Uterus (tissue), 4 donors: ENCODE results near the gene ZNF609. TPM values are rescaled to one million over a fixed set of nuclear protein-coding genes. Genes with fewer than 3 reads are reported as not detected.
"Not testable (repeated sequence)": the region's sequence is repeated elsewhere in the genome, so short reads cannot be mapped to it uniquely, and the experiment has no call there.

Experiments used
- DNase-seq, 2 donors: peaks; one replicate each; pipeline ENCODE4 v3.0.0-alpha.2; 2019 to 2020
- H3K27ac ChIP-seq, 2 donors: fragments of 200-600 bp; sonication (generic); 1 replicate in 1 of 2; 2 replicates in 1 of 2; pipeline ENCODE4 v1.5.1; 2016 to 2018
- H3K27me3 ChIP-seq, 2 donors: fragments of 200-600 bp; sonication (generic); one replicate each; pipeline ENCODE4 v1.5.1; 2018 to 2019; ENCODE audit warnings: control low read depth in 1 of 2
- H3K36me3 ChIP-seq, 2 donors: fragments of 200-600 bp; sonication (generic); one replicate each; pipeline ENCODE4 v1.5.1; 2019; ENCODE audit warnings: control low read depth in 1 of 2
- H3K4me1 ChIP-seq, 2 donors: fragments of 200-600 bp; sonication (generic); one replicate each; pipeline ENCODE4 v1.5.1; 2018 to 2019; ENCODE audit warnings: control low read depth in 1 of 2
- H3K4me3 ChIP-seq, 2 donors: fragments of 200-600 bp; sonication (generic); 1 replicate in 1 of 2; 2 replicates in 1 of 2; pipeline ENCODE4 v1.5.1; 2018 to 2019; ENCODE audit warnings: mild to moderate bottlenecking in 1 of 2
- H3K9me3 ChIP-seq, 2 donors: fragments of 200-600 bp; sonication (generic); one replicate each; pipeline ENCODE4 v1.5.1; 2019; ENCODE audit warnings: control low read depth in 1 of 2
- POLR2A ChIP-seq, 2 donors: fragments of 450-650 bp; IDR thresholded peaks; one replicate each; pipeline ENCODE4 v1.6.1; 2016; ENCODE audit warnings: antibody characterized with exemption in 2 of 2, mild to moderate bottlenecking in 1 of 2, moderate library complexity in 1 of 2
- intact Hi-C: fragments of 100-400 bp; cut with DNase I; formaldehyde crosslinking; loops from one replicate; pipeline ENCODE4 v1.15.1; 2023; ENCODE audit warnings: low total_unique reads
- total RNA-seq, 4 donors: library from RNA; depleted of rRNA in 3 of 4; stranded (reverse); fragments of >200 nt in 3 of 4; gene quantifications; one replicate each; pipeline versions ENCODE4 v1.1.0 to v1.2.4, GENCODE V29; 2014 to 2023
- TF ChIP-seq, protein P1 (sequence below), 4 experiments: fragments of 200-600 bp in 2 of 4; fragments of 450-650 bp in 2 of 4; sonication (generic) in 2 of 4; IDR thresholded peaks; one replicate each; pipeline ENCODE4 v1.5.1; 2016 to 2019; ENCODE audit warnings: antibody characterized with exemption in 4 of 4, mild to moderate bottlenecking in 2 of 4, moderate library complexity in 1 of 4
- donor health status: DM: yes; HTN: yes; CAD: no.

ZNF609 gene
- total RNA-seq, 4 donors from 2014 or later = 12.4 to 59.6 (median 26.1) TPM

DNA sequence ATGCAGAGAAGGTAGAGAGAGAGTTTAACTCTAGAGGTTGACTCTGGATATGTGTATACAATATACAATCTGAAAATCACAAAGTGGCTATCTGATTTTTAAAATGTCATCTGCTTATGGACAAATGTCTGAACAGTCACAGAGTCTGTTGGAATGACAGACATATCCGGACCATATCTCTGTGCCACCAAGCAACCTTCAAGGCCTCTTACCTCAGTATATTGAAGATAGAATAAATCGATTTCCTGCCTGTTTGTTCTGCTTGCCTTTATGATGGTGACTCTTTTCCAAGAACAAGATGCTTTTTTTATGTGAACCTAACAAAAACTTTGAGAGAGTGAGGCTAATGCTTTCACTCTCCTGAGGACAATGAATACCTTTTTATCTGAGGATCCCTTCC is 163.9 kb downstream of the ZNF609 start:
- intact Hi-C loops = no loop called here
- no peaks in the 10 kb centered on the region for H3K9me3 ChIP-seq
- H3K4me3 ChIP-seq = no peak overlapping the region
- H3K4me1 ChIP-seq = peaks cover 0 to 11% of the 10 kb centered on the region in 2 donors
- TF ChIP-seq, protein P1, sequence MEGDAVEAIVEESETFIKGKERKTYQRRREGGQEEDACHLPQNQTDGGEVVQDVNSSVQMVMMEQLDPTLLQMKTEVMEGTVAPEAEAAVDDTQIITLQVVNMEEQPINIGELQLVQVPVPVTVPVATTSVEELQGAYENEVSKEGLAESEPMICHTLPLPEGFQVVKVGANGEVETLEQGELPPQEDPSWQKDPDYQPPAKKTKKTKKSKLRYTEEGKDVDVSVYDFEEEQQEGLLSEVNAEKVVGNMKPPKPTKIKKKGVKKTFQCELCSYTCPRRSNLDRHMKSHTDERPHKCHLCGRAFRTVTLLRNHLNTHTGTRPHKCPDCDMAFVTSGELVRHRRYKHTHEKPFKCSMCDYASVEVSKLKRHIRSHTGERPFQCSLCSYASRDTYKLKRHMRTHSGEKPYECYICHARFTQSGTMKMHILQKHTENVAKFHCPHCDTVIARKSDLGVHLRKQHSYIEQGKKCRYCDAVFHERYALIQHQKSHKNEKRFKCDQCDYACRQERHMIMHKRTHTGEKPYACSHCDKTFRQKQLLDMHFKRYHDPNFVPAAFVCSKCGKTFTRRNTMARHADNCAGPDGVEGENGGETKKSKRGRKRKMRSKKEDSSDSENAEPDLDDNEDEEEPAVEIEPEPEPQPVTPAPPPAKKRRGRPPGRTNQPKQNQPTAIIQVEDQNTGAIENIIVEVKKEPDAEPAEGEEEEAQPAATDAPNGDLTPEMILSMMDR (IDR thresholded peaks at IDR 0.05) = no peak
- no peak for TF ChIP-seq POLR2A (IDR thresholded peaks at IDR 0.05)
- H3K27me3 ChIP-seq = no peaks in the 10 kb centered on the region
- DNase-seq = no peak
- H3K27ac ChIP-seq = peak overlapping the region; percentile 14 to 19
- no peaks in the 10 kb centered on the region for H3K36me3 ChIP-seq

- Histone ChIP-seq H3K27ac (no peak overlapping the region), H3K27me3 (no peaks in the 10 kb centered on the region), H3K4me1 (peaks cover 0 to under 1% of the 10 kb centered on the region in 2 donors), H3K4me3 (no peak overlapping the region), H3K9me3 (no peaks in the 10 kb centered on the region), H3K36me3 (no peaks in the 10 kb centered on the region)
- intact Hi-C loops = no loop called here
- DNase-seq = no peak
- TF ChIP-seq, protein P1 (IDR thresholded peaks at IDR 0.05) = no peak
- no peak for TF ChIP-seq POLR2A (IDR thresholded peaks at IDR 0.05)
These were observed 168.7 kb downstream of the ZNF609 start for GRCh38 chr15:64629063-64629462.

- peaks cover 0 to 12% of the 10 kb centered on the region in 2 donors for H3K4me1 ChIP-seq
- no peak overlapping the region for H3K27ac ChIP-seq
These were observed 170.2 kb downstream of the ZNF609 start for GRCh38 chr15:64630396-64631107.

DNA sequence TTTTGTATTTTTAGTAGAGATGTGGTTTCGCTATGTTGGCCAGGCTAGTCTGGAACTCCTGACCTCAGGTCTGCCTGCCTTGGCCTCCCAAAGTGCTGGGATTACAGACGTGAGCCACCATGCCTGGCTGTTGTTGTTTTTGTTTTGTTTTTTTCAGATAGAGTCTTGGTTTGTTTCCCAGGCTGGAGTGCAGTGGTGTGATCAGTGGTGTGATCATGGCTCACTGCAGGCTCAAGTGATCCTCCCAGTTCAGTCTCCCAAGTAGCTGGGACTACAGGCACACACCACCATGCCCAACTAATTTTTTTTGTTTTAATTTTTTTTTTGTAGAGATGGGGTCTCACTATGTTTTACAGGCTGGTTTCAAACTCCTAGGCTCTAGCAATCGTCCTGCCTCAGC is 172.3 kb downstream of the ZNF609 start:
- H3K4me3 ChIP-seq, H3K27ac ChIP-seq, DNase-seq, H3K36me3 ChIP-seq, H3K9me3 ChIP-seq, intact Hi-C loops, H3K27me3 ChIP-seq: not testable (repeated sequence)
- H3K4me1 ChIP-seq = peaks cover 0 to 12% of the 10 kb centered on the region in 2 donors

More at GRCh38 chr15:64630396-64631107, 170.2 kb downstream of the ZNF609 start:
- intact Hi-C loops = no loop called here
- peak in 1 of 2 donors; percentile 25 for DNase-seq
- H3K9me3 ChIP-seq = no peaks in the 10 kb centered on the region
- H3K36me3 ChIP-seq = no peaks in the 10 kb centered on the region
- no peaks in the 10 kb centered on the region for H3K27me3 ChIP-seq
- no peak overlapping the region for H3K4me3 ChIP-seq
- TF ChIP-seq, protein P1 (IDR thresholded peaks at IDR 0.05) = no peak
- TF ChIP-seq POLR2A (IDR thresholded peaks at IDR 0.05) = no peak

GRCh38 chr15:64633332-64633731 is 173.0 kb downstream of the ZNF609 start:
- no peaks in the 10 kb centered on the region for H3K9me3 ChIP-seq
- H3K27ac ChIP-seq = no peak overlapping the region
- peaks cover 0 to 12% of the 10 kb centered on the region in 2 donors for H3K4me1 ChIP-seq
- H3K27me3 ChIP-seq = no peaks in the 10 kb centered on the region
- TF ChIP-seq, protein P1 (IDR thresholded peaks at IDR 0.05) = no peak
- TF ChIP-seq POLR2A (IDR thresholded peaks at IDR 0.05) = no peak
- no peak for DNase-seq
- no peak overlapping the region for H3K4me3 ChIP-seq
- H3K36me3 ChIP-seq = no peaks in the 10 kb centered on the region
- intact Hi-C loops = no loop called here
